Suprapubic skin (tissue), 4 donors: Measurements from ENCODE around the gene FLOT1. TPM values are rescaled to one million over a fixed set of nuclear protein-coding genes. Genes with fewer than 3 reads are reported as not detected.
A peak's percentile ranks its signal among the peaks of the same experiment; 100 is the strongest.
"Not testable (repeated sequence)": the region's sequence is repeated elsewhere in the genome, so short reads cannot be mapped to it uniquely, and the experiment has no call there.

Source experiments
- DNase-seq, 2 donors: peaks; one replicate each; pipeline ENCODE4 v3.0.0-alpha.2; 2019; ENCODE audit warnings: low spot score in 2 of 2
- H3K27ac ChIP-seq: fragments of 200-600 bp; sonication (generic); one replicate; pipeline ENCODE4 v1.5.1; 2019
- H3K27me3 ChIP-seq: fragments of 200-600 bp; sonication (generic); one replicate; pipeline ENCODE4 v1.5.1; 2019
- H3K36me3 ChIP-seq: fragments of 200-600 bp; sonication (generic); one replicate; pipeline ENCODE4 v1.5.1; 2019
- H3K4me1 ChIP-seq: fragments of 200-600 bp; sonication (generic); one replicate; pipeline ENCODE4 v1.5.1; 2019
- H3K4me3 ChIP-seq: fragments of 200-600 bp; sonication (generic); one replicate; pipeline ENCODE4 v1.5.1; 2019; ENCODE audit warnings: mild to moderate bottlenecking
- H3K9me3 ChIP-seq: fragments of 200-600 bp; sonication (generic); one replicate; pipeline ENCODE4 v1.5.1; 2019
- EP300 ChIP-seq: sonication (generic); formaldehyde crosslinking; IDR thresholded peaks from one replicate; pipeline ENCODE4 v1.6.1; 2017; ENCODE audit warnings: antibody characterized with exemption
- POLR2A ChIP-seq, 2 donors: fragments of 450-650 bp; IDR thresholded peaks; one replicate each; pipeline ENCODE4 v1.6.1; 2017; ENCODE audit warnings: antibody characterized with exemption in 2 of 2, mild to moderate bottlenecking in 2 of 2, moderate library complexity in 2 of 2
- POLR2AphosphoS5 ChIP-seq, 3 donors: sonication (generic); formaldehyde crosslinking; IDR thresholded peaks; one replicate each; pipeline ENCODE4 v1.6.1; 2017; ENCODE audit warnings: antibody characterized with exemption in 3 of 3
- WGBS: methylation state at CpG from one replicate; pipeline ENCODE4 v1.1.5; 2018; 5-methylcytosine and 5-hydroxymethylcytosine counted together
- total RNA-seq, 4 donors: library from RNA; depleted of rRNA; stranded (reverse); fragments of >200 nt; gene quantifications; one replicate each; pipeline ENCODE4 v1.1.0, GENCODE V29; 2016
- TF ChIP-seq, protein P1 (sequence below), 2 donors: fragments of 200-600 bp in 1 of 2; fragments of 450-650 bp in 1 of 2; sonication (generic) in 1 of 2; IDR thresholded peaks; one replicate each; pipeline ENCODE4 v1.5.1; 2016 to 2019; ENCODE audit warnings: antibody characterized with exemption in 2 of 2, mild to moderate bottlenecking in 1 of 2, moderate library complexity in 1 of 2

FLOT1 gene
- total RNA-seq, 4 donors from 2014 or later, result 28.4 to 60.8 (median 45.5) TPM

GRCh38 chr6:30763155-30763617 lies 20.7 kb upstream of the FLOT1 start:
- H3K27ac ChIP-seq, result no peak overlapping the region
- no peak overlapping the region for H3K4me3 ChIP-seq
- no peaks in the 10 kb centered on the region for H3K27me3 ChIP-seq
- 64% methylated on average over 1 of the region's 1 CpG for WGBS
- H3K9me3 ChIP-seq, result no peaks in the 10 kb centered on the region
- no peak for DNase-seq
- H3K36me3 ChIP-seq, result no peaks in the 10 kb centered on the region
- TF ChIP-seq, protein P1, sequence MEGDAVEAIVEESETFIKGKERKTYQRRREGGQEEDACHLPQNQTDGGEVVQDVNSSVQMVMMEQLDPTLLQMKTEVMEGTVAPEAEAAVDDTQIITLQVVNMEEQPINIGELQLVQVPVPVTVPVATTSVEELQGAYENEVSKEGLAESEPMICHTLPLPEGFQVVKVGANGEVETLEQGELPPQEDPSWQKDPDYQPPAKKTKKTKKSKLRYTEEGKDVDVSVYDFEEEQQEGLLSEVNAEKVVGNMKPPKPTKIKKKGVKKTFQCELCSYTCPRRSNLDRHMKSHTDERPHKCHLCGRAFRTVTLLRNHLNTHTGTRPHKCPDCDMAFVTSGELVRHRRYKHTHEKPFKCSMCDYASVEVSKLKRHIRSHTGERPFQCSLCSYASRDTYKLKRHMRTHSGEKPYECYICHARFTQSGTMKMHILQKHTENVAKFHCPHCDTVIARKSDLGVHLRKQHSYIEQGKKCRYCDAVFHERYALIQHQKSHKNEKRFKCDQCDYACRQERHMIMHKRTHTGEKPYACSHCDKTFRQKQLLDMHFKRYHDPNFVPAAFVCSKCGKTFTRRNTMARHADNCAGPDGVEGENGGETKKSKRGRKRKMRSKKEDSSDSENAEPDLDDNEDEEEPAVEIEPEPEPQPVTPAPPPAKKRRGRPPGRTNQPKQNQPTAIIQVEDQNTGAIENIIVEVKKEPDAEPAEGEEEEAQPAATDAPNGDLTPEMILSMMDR (IDR thresholded peaks at IDR 0.05), result no peak
- TF ChIP-seq POLR2A (IDR thresholded peaks at IDR 0.05), result no peak
- TF ChIP-seq EP300, result no peak
- TF ChIP-seq POLR2AphosphoS5 (IDR thresholded peaks at IDR 0.05), result no peak
- H3K4me1 ChIP-seq, result peaks cover 41% of the 10 kb centered on the region

DNA sequence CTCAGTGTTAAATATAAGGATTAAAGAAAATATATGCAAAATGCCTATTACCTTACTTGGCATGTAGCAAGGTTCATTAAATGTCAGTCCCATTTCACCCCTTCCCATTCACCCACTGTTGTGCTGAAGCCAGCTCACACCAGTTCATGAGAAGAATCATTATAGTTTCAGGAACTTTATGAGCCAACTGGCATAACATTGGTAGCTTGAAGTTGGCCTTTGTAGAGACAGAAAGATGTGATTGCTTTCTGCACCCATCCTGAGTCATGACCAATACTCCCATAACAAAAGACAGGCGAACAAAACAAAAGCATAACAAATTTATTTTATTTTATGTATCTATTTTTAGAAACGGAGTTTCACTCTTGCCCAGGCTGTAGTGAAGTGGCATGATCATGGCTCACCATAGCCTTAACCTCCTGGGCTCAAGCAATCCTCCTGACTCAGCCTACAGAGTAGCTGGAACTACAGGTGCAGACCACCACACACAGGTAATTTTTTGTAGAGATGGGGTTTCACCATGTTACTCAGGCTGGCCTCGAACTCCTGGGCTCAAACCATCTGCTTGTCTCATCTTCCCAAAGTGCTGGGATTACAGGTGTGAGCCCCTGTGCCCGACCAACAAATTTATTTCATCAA lies 19.4 kb upstream of the FLOT1 start:
- 83% methylated on average over 4 of the region's 4 CpGs for WGBS
- Histone ChIP-seq H3K36me3 (no peaks in the 10 kb centered on the region), H3K9me3 (no peaks in the 10 kb centered on the region), H3K27ac (no peak overlapping the region), H3K4me3 (no peak overlapping the region), H3K27me3 (no peaks in the 10 kb centered on the region), H3K4me1 (peaks cover 51% of the 10 kb centered on the region)
- no peak for DNase-seq
- TF ChIP-seq POLR2AphosphoS5 (IDR thresholded peaks at IDR 0.05), result no peak

- Histone ChIP-seq H3K36me3 (no peaks in the 10 kb centered on the region), H3K9me3 (no peaks in the 10 kb centered on the region), H3K4me3 (no peak overlapping the region), H3K27ac (no peak overlapping the region), H3K27me3 (no peaks in the 10 kb centered on the region), H3K4me1 (peaks cover 60% of the 10 kb centered on the region)
- no peak for DNase-seq
- TF ChIP-seq POLR2AphosphoS5 (IDR thresholded peaks at IDR 0.05) (no peak), EP300 (no peak), POLR2A (IDR thresholded peaks at IDR 0.05) (no peak)
- TF ChIP-seq, protein P1 (IDR thresholded peaks at IDR 0.05), result no peak
- WGBS, result 58% methylated on average over 8 of the region's 8 CpGs
Observed at GRCh38 chr6:30760549-30760948, 18.1 kb upstream of the FLOT1 start.

- no peaks in the 10 kb centered on the region for H3K9me3 ChIP-seq
- 87% methylated on average over 10 of the region's 10 CpGs for WGBS
- no peak overlapping the region for H3K4me3 ChIP-seq
- no peak for DNase-seq
- no peaks in the 10 kb centered on the region for H3K36me3 ChIP-seq
- peaks cover 58% of the 10 kb centered on the region for H3K4me1 ChIP-seq
- H3K27me3 ChIP-seq, result no peaks in the 10 kb centered on the region
- TF ChIP-seq, protein P1 (IDR thresholded peaks at IDR 0.05), result no peak
- TF ChIP-seq EP300, result no peak
- TF ChIP-seq POLR2AphosphoS5 (IDR thresholded peaks at IDR 0.05), result no peak
- no peak for TF ChIP-seq POLR2A (IDR thresholded peaks at IDR 0.05)
- H3K27ac ChIP-seq, result peak overlapping the region; percentile 34
Observed at GRCh38 chr6:30759575-30760239, 17.2 kb upstream of the FLOT1 start.

DNA sequence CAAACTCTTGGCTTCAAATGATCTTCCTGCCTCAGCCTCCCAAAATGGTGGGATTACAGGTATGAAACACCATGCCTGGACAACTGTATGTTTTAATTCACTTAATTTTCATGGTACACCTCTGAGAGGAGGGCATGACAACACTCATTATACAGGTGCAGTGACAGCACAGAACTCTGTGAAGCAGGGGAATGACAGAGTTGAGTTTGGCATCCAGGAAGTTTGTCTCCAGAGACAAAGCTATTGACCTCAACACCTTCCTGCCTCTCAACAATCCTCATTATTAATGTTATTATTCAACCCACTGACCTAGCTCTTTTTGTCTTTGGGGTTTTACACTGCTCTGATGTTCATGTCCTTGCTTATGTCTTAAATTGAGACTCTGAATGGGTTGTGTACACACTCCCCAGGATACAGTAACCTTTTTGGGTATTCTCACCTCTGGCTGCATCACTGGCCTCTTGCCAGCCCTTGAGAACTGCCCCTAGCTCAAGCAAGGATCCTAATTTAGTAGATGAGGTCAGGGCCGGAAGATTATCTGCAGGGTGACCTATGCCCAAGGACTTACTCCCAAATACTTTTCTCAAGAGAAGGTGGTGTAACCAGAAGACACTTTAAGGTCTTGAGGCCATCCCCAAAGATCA lies 14.9 kb upstream of the FLOT1 start:
- Histone ChIP-seq H3K27me3 (no peaks in the 10 kb centered on the region), H3K4me3 (no peak overlapping the region), H3K4me1 (peaks cover 58% of the 10 kb centered on the region), H3K9me3 (no peaks in the 10 kb centered on the region), H3K27ac (no peak overlapping the region), H3K36me3 (no peaks in the 10 kb centered on the region)
- DNase-seq, result no peak
- WGBS, result 89% methylated on average over 1 of the region's 1 CpG
- no peak for TF ChIP-seq POLR2AphosphoS5 (IDR thresholded peaks at IDR 0.05)
- TF ChIP-seq EP300, result no peak
- TF ChIP-seq, protein P1 (IDR thresholded peaks at IDR 0.05), result no peak
- TF ChIP-seq POLR2A (IDR thresholded peaks at IDR 0.05), result no peak

GRCh38 chr6:30756405-30757003 lies 14.0 kb upstream of the FLOT1 start:
- H3K9me3 ChIP-seq, H3K27me3 ChIP-seq, DNase-seq, H3K4me3 ChIP-seq, H3K27ac ChIP-seq, H3K36me3 ChIP-seq: not testable (repeated sequence)
- H3K4me1 ChIP-seq, result peaks cover 64% of the 10 kb centered on the region
- WGBS, result 96% methylated on average over 7 of the region's 7 CpGs
